ENCODE data around the gene MGAT1. TPM values are rescaled to one million over a fixed set of nuclear protein-coding genes. Genes with fewer than 3 reads are reported as not detected.
A peak's percentile ranks its signal among the peaks of the same experiment; 100 is the strongest.

MGAT1 gene
- total RNA-seq, 4 donors from 2014 or later: 102 to 155 (median 144) TPM

DNA sequence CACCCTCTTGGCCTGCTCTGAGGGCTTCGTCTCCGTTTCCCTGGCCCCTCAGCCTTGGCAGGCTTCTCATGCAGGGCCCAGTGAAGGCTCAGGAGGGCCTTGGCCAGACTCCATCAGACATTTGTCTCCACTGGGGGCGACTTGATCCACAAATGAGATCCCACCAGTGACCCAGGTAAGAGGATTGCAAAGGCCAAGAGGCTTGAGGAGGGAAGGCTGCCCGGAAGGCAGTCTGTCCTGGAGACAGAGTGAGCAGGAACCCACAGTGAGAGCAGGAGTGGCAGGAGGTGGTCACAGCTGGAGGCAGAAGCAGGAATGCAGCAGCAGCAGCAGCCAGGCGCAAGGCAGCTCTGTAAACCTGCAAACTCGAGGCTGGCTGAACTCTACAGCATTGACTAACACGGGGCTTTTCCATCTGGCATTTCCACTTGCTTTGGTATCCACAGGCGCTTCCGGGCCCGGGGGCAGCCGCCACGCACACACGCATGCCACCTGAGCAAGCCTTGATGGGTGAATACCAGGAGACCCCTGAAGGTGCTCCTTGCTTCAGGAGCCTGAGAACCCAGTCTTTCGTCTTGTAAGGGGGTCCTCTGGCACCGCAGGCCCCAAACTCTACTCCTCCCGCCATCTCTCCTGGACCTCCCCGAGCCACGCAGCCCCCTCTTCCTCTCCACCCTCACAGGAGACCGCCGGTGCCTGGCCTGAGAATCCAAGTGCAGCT, 14.7 kb downstream of the MGAT1 start:
- Histone ChIP-seq H3K4me1 (peaks cover 0 to 46% (median 0%) of the 10 kb centered on the region in 4 donors), H3K9me3 (no peaks in the 10 kb centered on the region), H3K36me3 (peaks cover 0 to 42% (median 0%) of the 10 kb centered on the region in 3 donors), H3K4me3 (no peak overlapping the region), H3K27ac (peak overlapping the region in 1 of 4 donors; percentile 21), H3K27me3 (no peaks in the 10 kb centered on the region)
- DNase-seq: peak in 1 of 3 donors; percentile 47
- no peak for TF ChIP-seq POLR2A (IDR thresholded peaks at IDR 0.05)
- TF ChIP-seq, protein P1, sequence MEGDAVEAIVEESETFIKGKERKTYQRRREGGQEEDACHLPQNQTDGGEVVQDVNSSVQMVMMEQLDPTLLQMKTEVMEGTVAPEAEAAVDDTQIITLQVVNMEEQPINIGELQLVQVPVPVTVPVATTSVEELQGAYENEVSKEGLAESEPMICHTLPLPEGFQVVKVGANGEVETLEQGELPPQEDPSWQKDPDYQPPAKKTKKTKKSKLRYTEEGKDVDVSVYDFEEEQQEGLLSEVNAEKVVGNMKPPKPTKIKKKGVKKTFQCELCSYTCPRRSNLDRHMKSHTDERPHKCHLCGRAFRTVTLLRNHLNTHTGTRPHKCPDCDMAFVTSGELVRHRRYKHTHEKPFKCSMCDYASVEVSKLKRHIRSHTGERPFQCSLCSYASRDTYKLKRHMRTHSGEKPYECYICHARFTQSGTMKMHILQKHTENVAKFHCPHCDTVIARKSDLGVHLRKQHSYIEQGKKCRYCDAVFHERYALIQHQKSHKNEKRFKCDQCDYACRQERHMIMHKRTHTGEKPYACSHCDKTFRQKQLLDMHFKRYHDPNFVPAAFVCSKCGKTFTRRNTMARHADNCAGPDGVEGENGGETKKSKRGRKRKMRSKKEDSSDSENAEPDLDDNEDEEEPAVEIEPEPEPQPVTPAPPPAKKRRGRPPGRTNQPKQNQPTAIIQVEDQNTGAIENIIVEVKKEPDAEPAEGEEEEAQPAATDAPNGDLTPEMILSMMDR (IDR thresholded peaks at IDR 0.05): no peak

DNA sequence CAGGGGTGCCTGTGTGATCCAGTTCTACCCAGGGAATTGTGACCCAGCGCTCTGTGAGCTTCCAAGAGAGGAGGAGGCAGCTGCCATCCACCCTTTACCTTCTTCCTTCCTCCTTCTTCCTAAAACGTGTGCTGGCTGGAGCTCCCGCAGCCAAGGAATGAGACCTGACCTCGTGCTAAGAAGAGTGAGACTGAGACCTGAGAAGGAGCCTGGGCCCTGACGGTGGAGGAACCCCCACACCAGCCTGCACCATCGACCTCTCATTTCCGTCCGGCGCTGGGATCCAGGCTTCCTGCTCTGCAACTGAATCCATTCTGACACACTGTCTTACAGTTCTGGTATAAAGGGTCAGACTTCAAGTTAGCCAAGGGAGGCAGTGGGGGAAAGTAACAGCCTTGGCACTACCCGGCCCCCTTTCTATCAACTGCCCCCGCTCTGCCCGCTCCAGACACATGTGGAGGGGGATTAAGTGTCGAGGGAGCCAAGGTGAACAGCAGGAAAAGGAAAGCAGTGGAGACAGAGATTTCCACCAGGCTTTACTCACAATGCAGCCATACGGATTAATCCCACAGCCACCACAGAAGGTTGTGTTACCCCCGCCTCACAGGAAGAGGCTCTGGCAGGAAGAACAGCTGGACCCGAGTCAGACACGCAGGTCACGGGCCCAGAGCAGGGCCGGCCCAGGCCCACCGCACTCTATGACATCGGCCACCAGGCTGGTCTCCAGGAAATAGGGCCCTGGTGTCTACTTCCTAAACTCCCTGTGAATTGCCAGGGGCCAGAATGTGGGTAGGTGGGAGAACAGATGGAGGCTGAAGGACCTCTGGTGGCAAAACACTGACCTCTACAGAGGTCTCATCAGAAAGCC, 15.8 kb downstream of the MGAT1 start:
- TF ChIP-seq, protein P1 (IDR thresholded peaks at IDR 0.05): no peak
- no peak for TF ChIP-seq POLR2A (IDR thresholded peaks at IDR 0.05)
- Histone ChIP-seq H3K4me3 (no peak overlapping the region), H3K9me3 (no peaks in the 10 kb centered on the region), H3K36me3 (peaks cover 0 to 31% (median 0%) of the 10 kb centered on the region in 3 donors), H3K27ac (peak overlapping the region; percentile 18 to 79 (median 56)), H3K4me1 (peaks cover 0 to 38% (median 0%) of the 10 kb centered on the region in 4 donors), H3K27me3 (no peaks in the 10 kb centered on the region)
- DNase-seq: no peak

DNA sequence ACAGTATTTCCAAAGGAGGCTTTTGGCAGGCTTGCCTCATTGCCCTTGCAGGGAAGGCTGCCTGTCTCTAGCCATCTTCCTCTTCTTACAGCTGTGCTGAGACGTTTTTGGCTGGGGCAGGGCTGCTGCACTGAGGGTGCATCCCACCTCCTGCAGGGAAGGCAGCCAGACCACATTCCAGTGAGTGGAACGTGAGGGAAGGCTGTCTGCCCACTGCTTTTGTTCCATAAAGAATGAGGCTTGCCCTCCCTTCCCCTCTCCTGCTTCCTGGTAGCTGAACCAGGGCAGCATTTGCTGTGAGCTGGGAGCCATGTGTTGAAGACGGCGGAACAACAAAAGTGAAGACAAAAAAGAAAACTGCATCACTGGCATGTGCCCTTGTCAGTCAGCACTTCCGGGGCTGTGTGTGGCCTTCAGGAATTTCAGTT, 16.8 kb downstream of the MGAT1 start:
- peaks cover 0 to 21% (median 0%) of the 10 kb centered on the region in 3 donors for H3K36me3 ChIP-seq
- TF ChIP-seq POLR2A (IDR thresholded peaks at IDR 0.05): no peak
- TF ChIP-seq, protein P1 (IDR thresholded peaks at IDR 0.05): no peak
- H3K4me3 ChIP-seq: no peak overlapping the region
- peak overlapping the region; percentile 18 to 79 (median 56) for H3K27ac ChIP-seq
- no peaks in the 10 kb centered on the region for H3K9me3 ChIP-seq
- no peaks in the 10 kb centered on the region for H3K27me3 ChIP-seq
- no peak for DNase-seq
- H3K4me1 ChIP-seq: peaks cover 0 to 38% (median 0%) of the 10 kb centered on the region in 4 donors

DNA sequence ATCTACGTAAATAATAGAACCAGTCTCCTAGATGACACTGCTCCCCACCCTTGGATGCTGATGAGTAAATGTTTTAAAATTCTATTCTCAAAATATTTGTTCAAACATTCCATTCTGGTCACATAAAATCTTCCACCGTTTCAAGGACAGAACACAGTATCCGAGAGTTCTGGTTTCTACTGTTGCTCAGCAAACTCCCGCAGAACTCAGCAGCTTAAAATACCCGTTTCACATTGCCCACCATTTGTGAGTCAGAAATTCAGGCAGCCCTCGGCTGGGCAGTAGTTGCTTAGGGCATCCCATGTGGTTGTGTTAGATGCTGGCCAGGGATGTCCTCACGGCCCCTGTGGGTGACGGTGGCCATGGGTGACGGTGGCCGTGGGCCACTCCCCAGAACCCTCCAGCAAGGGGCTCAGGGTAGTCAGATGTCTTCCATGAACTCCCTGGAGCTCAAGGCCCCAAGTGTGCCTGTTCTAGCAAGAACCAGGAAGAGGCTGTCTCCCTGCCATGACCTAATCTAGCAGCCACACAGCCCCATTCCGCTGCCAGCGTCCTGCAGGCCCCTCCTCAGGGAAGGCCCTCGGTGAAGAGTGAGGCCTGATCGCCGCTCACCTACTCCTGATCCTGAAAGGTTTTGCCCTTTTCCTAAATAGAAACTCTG, 17.4 kb downstream of the MGAT1 start:
- Histone ChIP-seq H3K4me1 (peaks cover 0 to 38% (median 0%) of the 10 kb centered on the region in 4 donors), H3K4me3 (no peak overlapping the region), H3K27ac (peak overlapping the region; percentile 18 to 79 (median 56)), H3K9me3 (no peaks in the 10 kb centered on the region), H3K36me3 (peaks cover 0 to 16% (median 0%) of the 10 kb centered on the region in 3 donors), H3K27me3 (no peaks in the 10 kb centered on the region)
- no peak for TF ChIP-seq POLR2A (IDR thresholded peaks at IDR 0.05)
- TF ChIP-seq, protein P1 (IDR thresholded peaks at IDR 0.05): no peak
- DNase-seq: peak in 1 of 3 donors; percentile 49

DNA sequence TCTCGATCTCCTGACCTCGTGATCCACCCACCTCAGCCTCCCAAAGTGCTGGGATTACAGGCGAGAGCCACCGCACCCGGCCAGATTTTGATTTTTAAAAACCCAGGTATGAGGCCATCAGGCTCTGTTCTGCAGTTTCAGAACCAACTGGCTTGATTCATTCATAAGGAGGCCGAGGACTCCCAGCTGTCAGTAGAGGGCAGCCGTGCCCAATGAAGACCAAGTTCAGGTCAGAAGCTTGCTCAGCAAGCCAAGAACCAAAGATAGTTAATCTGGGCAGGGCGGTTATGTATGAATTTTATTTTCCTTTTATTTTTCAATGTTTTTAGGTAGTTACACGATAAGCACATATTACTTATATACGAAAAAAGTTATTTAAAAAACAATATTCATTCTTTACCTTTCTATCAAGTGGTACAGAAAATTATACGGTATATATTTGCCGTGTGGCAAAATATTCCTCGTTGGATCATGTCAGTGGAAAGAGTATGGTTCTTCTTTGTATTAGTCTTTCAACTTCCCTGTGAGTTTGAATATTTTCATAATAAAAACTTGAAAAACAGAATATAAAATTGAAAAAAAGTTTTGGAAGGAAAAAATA, 18.0 kb downstream of the MGAT1 start:
- H3K4me3 ChIP-seq: no peak overlapping the region
- peak; percentile 66 to 91 (median 81) for DNase-seq
- H3K27ac ChIP-seq: peak overlapping the region in 1 of 4 donors; percentile 79
- H3K36me3 ChIP-seq: peaks cover 0 to 9% (median 0%) of the 10 kb centered on the region in 3 donors
- H3K9me3 ChIP-seq: no peaks in the 10 kb centered on the region
- TF ChIP-seq, protein P1 (IDR thresholded peaks at IDR 0.05): peak; percentile 19 to 87 (median 76)
- TF ChIP-seq POLR2A (IDR thresholded peaks at IDR 0.05): no peak
- H3K27me3 ChIP-seq: no peaks in the 10 kb centered on the region
- H3K4me1 ChIP-seq: peaks cover 0 to 38% (median 0%) of the 10 kb centered on the region in 4 donors

Measured in Peyer's patch (tissue), 4 donors.